ENCODE data around the gene CNIH2.

- TF ChIP-seq CTCF (IDR thresholded peaks at IDR 0.05; ENCODE audit: low read depth, low read length), result no peak
- TF ChIP-seq MAX (IDR thresholded peaks at IDR 0.05; ENCODE audit: low read depth, low read length), result no peak
- TF ChIP-seq POLR2A (IDR thresholded peaks at IDR 0.05; ENCODE audit: extremely low read depth, insufficient read length), result no peak
These were observed 1.9 kb upstream of the CNIH2 start for GRCh38 chr11:66275984-66276612.
